ENCODE results near the gene OR10G3. TPM values are rescaled to one million over a fixed set of nuclear protein-coding genes. Genes with fewer than 3 reads are reported as not detected.

Gene OR10G3
- total RNA-seq, 4 donors from 2014 or later = not detected

DNA sequence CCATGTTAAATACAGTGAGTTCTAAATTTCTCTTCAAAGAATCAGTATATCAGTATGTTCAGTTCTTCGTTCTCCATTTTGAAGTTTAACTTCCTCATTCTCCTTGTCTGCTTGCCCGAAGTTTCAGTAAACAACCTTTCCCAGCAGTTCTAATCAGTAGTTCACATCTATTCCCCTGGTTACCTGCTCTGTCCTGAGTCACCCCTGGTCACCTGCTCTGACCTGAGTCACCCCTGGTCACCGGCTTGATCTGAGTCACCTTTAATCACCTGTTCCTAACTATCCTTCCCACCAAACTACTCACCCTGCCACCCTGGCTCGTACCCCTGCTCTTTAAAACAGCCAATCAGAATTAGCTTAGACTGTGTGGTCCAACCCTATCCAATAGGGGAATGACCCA, 9.4 kb upstream of the OR10G3 start:
- TF ChIP-seq POLR2A (IDR thresholded peaks at IDR 0.05) = no peak
- TF ChIP-seq, protein P1, sequence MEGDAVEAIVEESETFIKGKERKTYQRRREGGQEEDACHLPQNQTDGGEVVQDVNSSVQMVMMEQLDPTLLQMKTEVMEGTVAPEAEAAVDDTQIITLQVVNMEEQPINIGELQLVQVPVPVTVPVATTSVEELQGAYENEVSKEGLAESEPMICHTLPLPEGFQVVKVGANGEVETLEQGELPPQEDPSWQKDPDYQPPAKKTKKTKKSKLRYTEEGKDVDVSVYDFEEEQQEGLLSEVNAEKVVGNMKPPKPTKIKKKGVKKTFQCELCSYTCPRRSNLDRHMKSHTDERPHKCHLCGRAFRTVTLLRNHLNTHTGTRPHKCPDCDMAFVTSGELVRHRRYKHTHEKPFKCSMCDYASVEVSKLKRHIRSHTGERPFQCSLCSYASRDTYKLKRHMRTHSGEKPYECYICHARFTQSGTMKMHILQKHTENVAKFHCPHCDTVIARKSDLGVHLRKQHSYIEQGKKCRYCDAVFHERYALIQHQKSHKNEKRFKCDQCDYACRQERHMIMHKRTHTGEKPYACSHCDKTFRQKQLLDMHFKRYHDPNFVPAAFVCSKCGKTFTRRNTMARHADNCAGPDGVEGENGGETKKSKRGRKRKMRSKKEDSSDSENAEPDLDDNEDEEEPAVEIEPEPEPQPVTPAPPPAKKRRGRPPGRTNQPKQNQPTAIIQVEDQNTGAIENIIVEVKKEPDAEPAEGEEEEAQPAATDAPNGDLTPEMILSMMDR (IDR thresholded peaks at IDR 0.05) = no peak
- no peak overlapping the region for H3K4me3 ChIP-seq
- peaks cover 0 to 12% (median 4%) of the 10 kb centered on the region in 4 donors for H3K9me3 ChIP-seq
- H3K27ac ChIP-seq = no peak overlapping the region
- no peaks in the 10 kb centered on the region for H3K36me3 ChIP-seq
- H3K27me3 ChIP-seq = no peaks in the 10 kb centered on the region
- no peak for DNase-seq
- no peaks in the 10 kb centered on the region for H3K4me1 ChIP-seq

DNA sequence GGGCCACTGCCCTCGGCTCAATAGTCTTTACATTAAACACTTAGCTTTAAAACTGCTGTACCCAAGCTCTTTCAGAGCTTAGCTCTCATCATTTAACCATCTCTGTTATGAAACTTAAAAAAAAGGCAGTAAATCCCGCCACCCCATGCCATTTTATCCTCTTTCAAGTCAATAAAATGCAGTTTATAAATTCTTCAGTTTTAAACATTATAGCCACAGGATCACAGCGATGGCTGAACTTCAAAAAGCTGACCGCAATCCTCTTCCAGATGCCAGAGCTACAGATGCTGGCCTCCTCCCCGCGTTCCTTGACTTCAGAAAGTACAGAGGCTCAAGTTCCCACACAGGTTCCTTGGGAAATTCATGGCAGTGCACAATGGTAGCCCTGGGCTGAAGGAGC, 4.2 kb downstream of the OR10G3 start:
- Histone ChIP-seq H3K9me3 (peaks cover 0 to 8% (median 0%) of the 10 kb centered on the region in 4 donors), H3K27me3 (no peaks in the 10 kb centered on the region), H3K27ac (no peak overlapping the region), H3K4me3 (no peak overlapping the region), H3K4me1 (no peaks in the 10 kb centered on the region), H3K36me3 (no peaks in the 10 kb centered on the region)
- TF ChIP-seq, protein P1 (IDR thresholded peaks at IDR 0.05) = no peak
- TF ChIP-seq POLR2A (IDR thresholded peaks at IDR 0.05) = no peak
- no peak for DNase-seq

DNA sequence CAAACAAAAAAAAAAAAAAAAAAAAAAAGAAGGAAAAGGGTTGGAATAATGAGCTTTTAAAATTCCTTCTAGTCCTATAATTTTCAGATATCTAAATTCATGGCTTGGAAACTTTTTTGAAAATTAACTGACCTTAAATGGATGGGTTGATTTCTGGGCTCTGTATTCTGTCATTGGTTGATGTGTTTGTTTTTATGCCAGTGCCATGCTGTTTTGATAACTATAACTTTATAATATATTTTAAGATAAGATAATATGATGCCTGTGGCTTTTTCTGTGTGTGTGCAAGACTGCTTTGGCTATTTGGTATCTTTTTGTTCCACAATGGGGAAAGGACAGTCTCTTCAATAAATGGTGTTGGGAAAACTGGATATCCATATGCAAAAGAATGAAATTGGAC, 7.3 kb downstream of the OR10G3 start:
- H3K4me3 ChIP-seq = no peak overlapping the region
- TF ChIP-seq, protein P1 (IDR thresholded peaks at IDR 0.05) = no peak
- no peak for TF ChIP-seq POLR2A (IDR thresholded peaks at IDR 0.05)

DNA sequence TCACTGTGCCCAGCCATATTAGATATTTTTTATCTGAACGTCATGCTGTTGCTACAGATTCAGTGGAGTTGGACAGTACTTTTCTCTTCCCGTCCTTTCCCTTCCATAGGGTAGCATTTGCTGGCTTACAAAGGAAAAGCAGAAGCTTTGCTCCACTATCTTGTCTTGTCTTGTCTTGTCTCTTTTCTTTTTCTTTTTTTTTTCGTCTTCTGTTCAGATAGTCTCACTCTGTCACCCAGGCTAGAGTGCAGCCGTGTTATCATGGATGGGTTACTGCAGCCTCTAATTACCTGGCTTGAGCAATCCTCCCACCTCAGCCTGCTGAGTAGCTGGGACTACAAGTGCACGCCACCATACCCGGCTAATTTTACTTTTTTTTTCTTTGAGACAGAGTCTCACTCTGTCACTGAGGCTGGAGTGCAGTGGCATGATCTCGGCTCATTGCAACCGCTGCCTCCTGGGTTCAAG, 21.1 kb downstream of the OR10G3 start:
- no peak for DNase-seq
- Histone ChIP-seq H3K36me3 (no peaks in the 10 kb centered on the region), H3K27ac (no peak overlapping the region), H3K27me3 (no peaks in the 10 kb centered on the region), H3K4me3 (no peak overlapping the region), H3K9me3 (no peaks in the 10 kb centered on the region), H3K4me1 (peaks cover 0 to 3% (median 0%) of the 10 kb centered on the region in 4 donors)
- no peak for TF ChIP-seq POLR2A (IDR thresholded peaks at IDR 0.05)
- TF ChIP-seq, protein P1 (IDR thresholded peaks at IDR 0.05) = no peak

More for the DNA sequence above, 7.3 kb downstream of the OR10G3 start:
- Histone ChIP-seq H3K27me3 (no peaks in the 10 kb centered on the region), H3K27ac (no peak overlapping the region), H3K4me1 (no peaks in the 10 kb centered on the region), H3K36me3 (no peaks in the 10 kb centered on the region), H3K9me3 (peaks cover 0 to 8% (median 0%) of the 10 kb centered on the region in 4 donors)
- DNase-seq = no peak

DNA sequence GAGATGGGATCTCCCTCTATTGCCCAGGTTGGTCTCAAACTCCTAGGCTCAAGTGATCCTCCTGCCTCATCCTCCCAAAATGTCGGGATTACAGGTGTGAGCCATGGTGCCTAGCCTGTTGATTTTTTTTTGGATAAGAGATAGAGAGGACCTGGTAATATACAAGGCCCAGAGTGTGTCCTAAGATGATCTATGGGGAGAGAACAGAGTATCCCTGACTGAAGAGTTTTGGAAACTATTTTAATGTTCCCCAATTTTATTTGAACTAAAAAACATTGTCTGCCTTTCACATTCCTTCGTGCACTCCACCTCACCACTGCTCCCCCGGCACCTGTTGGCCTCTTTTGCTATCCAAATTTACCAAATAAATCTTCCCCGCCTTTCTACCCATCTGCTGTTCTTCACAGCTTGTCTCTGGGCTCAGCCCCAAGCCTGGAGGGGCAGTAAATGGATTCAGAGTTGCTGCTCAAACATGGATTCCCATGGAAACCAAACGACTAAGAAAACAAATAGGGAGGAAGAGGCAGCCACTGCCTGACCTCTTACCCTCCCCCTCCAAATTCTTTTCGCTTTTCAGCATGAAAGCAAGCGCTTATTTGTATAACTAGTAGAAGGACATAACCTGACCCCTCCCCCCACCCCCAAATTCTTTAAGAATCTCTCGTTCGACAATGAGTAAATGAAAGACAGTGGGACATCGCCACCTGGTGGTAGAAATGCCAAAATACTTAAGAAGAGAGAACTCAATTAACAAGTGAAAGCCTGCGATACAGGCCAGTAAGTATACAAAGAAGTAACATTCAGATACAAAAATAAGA, 22.6 kb downstream of the OR10G3 start:
- H3K27me3 ChIP-seq = no peaks in the 10 kb centered on the region
- no peaks in the 10 kb centered on the region for H3K36me3 ChIP-seq
- H3K9me3 ChIP-seq = no peaks in the 10 kb centered on the region
- peaks cover 0 to 3% (median 0%) of the 10 kb centered on the region in 4 donors for H3K4me1 ChIP-seq
- TF ChIP-seq, protein P1 (IDR thresholded peaks at IDR 0.05) = peak; percentile 31 to 79 (median 72)
- no peak for TF ChIP-seq POLR2A (IDR thresholded peaks at IDR 0.05)
- DNase-seq = peak in 2 of 3 donors; percentile 80 to 90
- H3K4me3 ChIP-seq = peak overlapping the region in 3 of 4 donors; percentile 22 to 34 (median 29)
- H3K27ac ChIP-seq = peak overlapping the region in 2 of 4 donors; percentile 0 to 35

Measured in Peyer's patch (tissue), 4 donors.